K562 (cell line): ENCODE results near the gene USP32. TPM values are rescaled to one million over a fixed set of nuclear protein-coding genes. Genes with fewer than 3 reads are reported as not detected.

Source experiments
- ARID1B ChIP-seq: fragments of 450-650 bp; IDR thresholded peaks from 2 replicates; pipeline ENCODE4 v1.6.1; 2016; ENCODE audit warnings: antibody characterized with exemption, mild to moderate bottlenecking, inconsistent platforms
- DPF2 ChIP-seq: fragments of 450-650 bp; IDR thresholded peaks from 2 replicates; pipeline ENCODE4 v1.6.1; 2016
- FIP1L1 ChIP-seq: fragments of 200-400 bp; formaldehyde crosslinking; IDR thresholded peaks from 2 replicates; pipeline ENCODE4 v1.6.1; 2018; ENCODE audit warnings: mild to moderate bottlenecking, low read depth, low read length; ENCODE audit not compliant: poor library complexity, severe bottlenecking
- FOSL1 ChIP-seq: fragments of 200-800 bp; sonication (Bioruptor generic); conservative IDR thresholded peaks from 2 replicates; pipeline ENCODE4 v1.6.1; 2016; ENCODE audit warnings: missing genetic modification characterization, missing compliant biosample characterization
- FOXM1 ChIP-seq, 2 experiments: fragments of 450-650 bp in 1 of 2; sonication (generic) in 1 of 2; formaldehyde crosslinking in 1 of 2; IDR thresholded peaks; 2 replicates each; pipeline versions ENCODE4 v1.6.1 to v1.9.0; 2017 to 2022; ENCODE audit warnings: low read depth in 2 of 2, mild to moderate bottlenecking in 2 of 2, missing genetic modification reagents in 1 of 2, moderate library complexity in 1 of 2
- RFX1 ChIP-seq: fragments of 450-650 bp; IDR thresholded peaks from 2 replicates; pipeline ENCODE4 v1.6.1; 2016; ENCODE audit warnings: mild to moderate bottlenecking, moderate library complexity
- SP1 ChIP-seq: sonication (generic); formaldehyde crosslinking; IDR thresholded peaks from 2 replicates; pipeline ENCODE4 v1.8.1; 2022; ENCODE audit warnings: mild to moderate bottlenecking, missing genetic modification reagents
- TAF1 ChIP-seq: IDR thresholded peaks from 2 replicates; pipeline ENCODE4 v1.6.1; 2011; ENCODE audit warnings: mild to moderate bottlenecking, low read length, moderate library complexity; ENCODE audit not compliant: insufficient read depth, control insufficient read depth, severe bottlenecking; ENCODE audit errors: extremely low read depth
- polyA plus RNA-seq, 8 experiments: library from polyadenylated mRNA; depleted of rRNA in 4 of 8; stranded (reverse) in 5 of 8; unstranded in 3 of 8; fragments of >200 nt; fragmentation: Nextera tagmentation in 2 of 8; fragmentation: Illumina TruSeq in 1 of 8; extraction: Ambion mirVana in 2 of 8; extraction: Trizol in 1 of 8; gene quantifications; 2 replicates each; pipeline versions ENCODE4 v1.2.1 to v1.2.3, GENCODE V29; 2011 to 2014; ENCODE audit warnings: inconsistent platforms in 1 of 8, missing spikeins in 1 of 8
- total RNA-seq, 7 experiments: library from RNA; depleted of rRNA in 6 of 7; stranded (reverse); fragments of >200 nt in 6 of 7; fragmentation: Illumina TruSeq in 2 of 7; extraction: Trizol in 2 of 7; gene quantifications; 2 replicates each; pipeline versions ENCODE4 v1.2.1 to v1.2.3, GENCODE V29; 2011 to 2021; ENCODE audit warnings: low replicate concordance in 1 of 7
- TF ChIP-seq, protein P1 (sequence below): fragments of 450-650 bp; IDR thresholded peaks from 2 replicates; pipeline ENCODE4 v1.6.1; 2016
- TF ChIP-seq, protein P2 (sequence below): fragments of 450-650 bp; formaldehyde crosslinking; IDR thresholded peaks from 2 replicates; pipeline ENCODE4 v1.4.0; 2022; ENCODE audit warnings: missing genetic modification characterization
- TF ChIP-seq, protein P3 (sequence below): fragments of 250-450 bp; sonication (Bioruptor Pico); IDR thresholded peaks from 2 replicates; pipeline ENCODE4 v1.4.0; 2020; ENCODE audit warnings: borderline replicate concordance
- TF ChIP-seq, protein P4 (sequence below): IDR thresholded peaks from 2 replicates; pipeline ENCODE4 v1.6.1; 2011; ENCODE audit warnings: borderline replicate concordance, low read depth, mild to moderate bottlenecking, moderate library complexity, low read length; ENCODE audit not compliant: insufficient read depth, poor library complexity, severe bottlenecking
- TF ChIP-seq, protein P5 (sequence below), 2 experiments: fragments of 450-650 bp; IDR thresholded peaks; 2 replicates each; pipeline ENCODE4 v1.6.1; 2018; ENCODE audit warnings: mild to moderate bottlenecking in 2 of 2, low read depth in 1 of 2; ENCODE audit not compliant: partially characterized antibody in 2 of 2

The USP32 gene
- total and polyA plus RNA-seq, 9 of the 15 experiments (the other 6 are each of a cell fraction or from before 2014, with no cell fraction given) = 18.0 to 69.3 (median 47.1) TPM

DNA sequence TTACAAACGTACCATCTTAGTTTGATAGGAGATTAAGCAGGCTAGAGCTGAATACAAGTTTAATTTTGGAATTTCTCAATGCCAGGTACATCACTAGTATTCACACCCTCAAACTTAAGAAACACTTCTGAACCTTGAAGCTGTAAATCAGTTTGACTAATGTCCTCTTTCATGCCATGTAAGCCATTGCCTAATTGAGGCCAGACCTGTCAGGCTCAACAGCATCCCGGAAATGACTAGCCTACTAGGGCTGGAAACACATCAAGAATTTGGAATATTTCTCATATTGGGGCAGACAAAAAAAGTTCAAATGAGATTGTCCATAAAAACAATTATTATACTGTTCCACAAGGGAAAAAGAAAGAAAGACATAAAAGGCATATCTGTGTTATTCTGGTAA is 1.7 kb downstream of the USP32 start (continued):
- TF ChIP-seq SP1 (CRISPR knock-in tag) (no peak), FOSL1 (tag) (no peak), DPF2 (peak; percentile 21; the same call in 1 of the 2 replicates), FIP1L1 (no peak), RFX1 (peak; percentile 5; the same call in 1 of the 2 replicates), FOXM1 (IDR thresholded peaks at IDR 0.05; ENCODE audit: low read depth) (no peak), FOXM1 (CRISPR knock-in tag; IDR thresholded peaks at IDR 0.05; ENCODE audit: low read depth) (no peak), TAF1 (no peak), ARID1B (peak; percentile 12; the same call in 1 of the 2 replicates)
- TF ChIP-seq, protein P1, sequence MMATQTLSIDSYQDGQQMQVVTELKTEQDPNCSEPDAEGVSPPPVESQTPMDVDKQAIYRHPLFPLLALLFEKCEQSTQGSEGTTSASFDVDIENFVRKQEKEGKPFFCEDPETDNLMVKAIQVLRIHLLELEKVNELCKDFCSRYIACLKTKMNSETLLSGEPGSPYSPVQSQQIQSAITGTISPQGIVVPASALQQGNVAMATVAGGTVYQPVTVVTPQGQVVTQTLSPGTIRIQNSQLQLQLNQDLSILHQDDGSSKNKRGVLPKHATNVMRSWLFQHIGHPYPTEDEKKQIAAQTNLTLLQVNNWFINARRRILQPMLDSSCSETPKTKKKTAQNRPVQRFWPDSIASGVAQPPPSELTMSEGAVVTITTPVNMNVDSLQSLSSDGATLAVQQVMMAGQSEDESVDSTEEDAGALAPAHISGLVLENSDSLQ = peak; percentile 95
- TF ChIP-seq, protein P2, sequence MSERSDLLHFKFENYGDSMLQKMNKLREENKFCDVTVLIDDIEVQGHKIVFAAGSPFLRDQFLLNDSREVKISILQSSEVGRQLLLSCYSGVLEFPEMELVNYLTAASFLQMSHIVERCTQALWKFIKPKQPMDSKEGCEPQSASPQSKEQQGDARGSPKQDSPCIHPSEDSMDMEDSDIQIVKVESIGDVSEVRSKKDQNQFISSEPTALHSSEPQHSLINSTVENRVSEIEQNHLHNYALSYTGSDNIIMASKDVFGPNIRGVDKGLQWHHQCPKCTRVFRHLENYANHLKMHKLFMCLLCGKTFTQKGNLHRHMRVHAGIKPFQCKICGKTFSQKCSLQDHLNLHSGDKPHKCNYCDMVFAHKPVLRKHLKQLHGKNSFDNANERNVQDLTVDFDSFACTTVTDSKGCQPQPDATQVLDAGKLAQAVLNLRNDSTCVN (CRISPR knock-in tag) = no peak
- TF ChIP-seq, protein P3, sequence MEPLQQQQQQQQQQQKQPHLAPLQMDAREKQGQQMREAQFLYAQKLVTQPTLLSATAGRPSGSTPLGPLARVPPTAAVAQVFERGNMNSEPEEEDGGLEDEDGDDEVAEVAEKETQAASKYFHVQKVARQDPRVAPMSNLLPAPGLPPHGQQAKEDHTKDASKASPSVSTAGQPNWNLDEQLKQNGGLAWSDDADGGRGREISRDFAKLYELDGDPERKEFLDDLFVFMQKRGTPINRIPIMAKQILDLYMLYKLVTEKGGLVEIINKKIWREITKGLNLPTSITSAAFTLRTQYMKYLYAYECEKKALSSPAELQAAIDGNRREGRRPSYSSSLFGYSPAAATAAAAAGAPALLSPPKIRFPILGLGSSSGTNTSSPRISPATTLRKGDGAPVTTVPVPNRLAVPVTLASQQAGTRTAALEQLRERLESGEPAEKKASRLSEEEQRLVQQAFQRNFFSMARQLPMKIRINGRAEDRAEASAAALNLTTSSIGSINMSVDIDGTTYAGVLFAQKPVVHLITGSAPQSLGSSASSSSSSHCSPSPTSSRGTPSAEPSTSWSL (CRISPR knock-in tag) = no peak
- TF ChIP-seq, protein P4, sequence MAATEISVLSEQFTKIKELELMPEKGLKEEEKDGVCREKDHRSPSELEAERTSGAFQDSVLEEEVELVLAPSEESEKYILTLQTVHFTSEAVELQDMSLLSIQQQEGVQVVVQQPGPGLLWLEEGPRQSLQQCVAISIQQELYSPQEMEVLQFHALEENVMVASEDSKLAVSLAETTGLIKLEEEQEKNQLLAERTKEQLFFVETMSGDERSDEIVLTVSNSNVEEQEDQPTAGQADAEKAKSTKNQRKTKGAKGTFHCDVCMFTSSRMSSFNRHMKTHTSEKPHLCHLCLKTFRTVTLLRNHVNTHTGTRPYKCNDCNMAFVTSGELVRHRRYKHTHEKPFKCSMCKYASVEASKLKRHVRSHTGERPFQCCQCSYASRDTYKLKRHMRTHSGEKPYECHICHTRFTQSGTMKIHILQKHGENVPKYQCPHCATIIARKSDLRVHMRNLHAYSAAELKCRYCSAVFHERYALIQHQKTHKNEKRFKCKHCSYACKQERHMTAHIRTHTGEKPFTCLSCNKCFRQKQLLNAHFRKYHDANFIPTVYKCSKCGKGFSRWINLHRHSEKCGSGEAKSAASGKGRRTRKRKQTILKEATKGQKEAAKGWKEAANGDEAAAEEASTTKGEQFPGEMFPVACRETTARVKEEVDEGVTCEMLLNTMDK = no peak
- TF ChIP-seq, protein P5, sequence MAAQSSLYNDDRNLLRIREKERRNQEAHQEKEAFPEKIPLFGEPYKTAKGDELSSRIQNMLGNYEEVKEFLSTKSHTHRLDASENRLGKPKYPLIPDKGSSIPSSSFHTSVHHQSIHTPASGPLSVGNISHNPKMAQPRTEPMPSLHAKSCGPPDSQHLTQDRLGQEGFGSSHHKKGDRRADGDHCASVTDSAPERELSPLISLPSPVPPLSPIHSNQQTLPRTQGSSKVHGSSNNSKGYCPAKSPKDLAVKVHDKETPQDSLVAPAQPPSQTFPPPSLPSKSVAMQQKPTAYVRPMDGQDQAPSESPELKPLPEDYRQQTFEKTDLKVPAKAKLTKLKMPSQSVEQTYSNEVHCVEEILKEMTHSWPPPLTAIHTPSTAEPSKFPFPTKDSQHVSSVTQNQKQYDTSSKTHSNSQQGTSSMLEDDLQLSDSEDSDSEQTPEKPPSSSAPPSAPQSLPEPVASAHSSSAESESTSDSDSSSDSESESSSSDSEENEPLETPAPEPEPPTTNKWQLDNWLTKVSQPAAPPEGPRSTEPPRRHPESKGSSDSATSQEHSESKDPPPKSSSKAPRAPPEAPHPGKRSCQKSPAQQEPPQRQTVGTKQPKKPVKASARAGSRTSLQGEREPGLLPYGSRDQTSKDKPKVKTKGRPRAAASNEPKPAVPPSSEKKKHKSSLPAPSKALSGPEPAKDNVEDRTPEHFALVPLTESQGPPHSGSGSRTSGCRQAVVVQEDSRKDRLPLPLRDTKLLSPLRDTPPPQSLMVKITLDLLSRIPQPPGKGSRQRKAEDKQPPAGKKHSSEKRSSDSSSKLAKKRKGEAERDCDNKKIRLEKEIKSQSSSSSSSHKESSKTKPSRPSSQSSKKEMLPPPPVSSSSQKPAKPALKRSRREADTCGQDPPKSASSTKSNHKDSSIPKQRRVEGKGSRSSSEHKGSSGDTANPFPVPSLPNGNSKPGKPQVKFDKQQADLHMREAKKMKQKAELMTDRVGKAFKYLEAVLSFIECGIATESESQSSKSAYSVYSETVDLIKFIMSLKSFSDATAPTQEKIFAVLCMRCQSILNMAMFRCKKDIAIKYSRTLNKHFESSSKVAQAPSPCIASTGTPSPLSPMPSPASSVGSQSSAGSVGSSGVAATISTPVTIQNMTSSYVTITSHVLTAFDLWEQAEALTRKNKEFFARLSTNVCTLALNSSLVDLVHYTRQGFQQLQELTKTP (IDR thresholded peaks at IDR 0.05; ENCODE audit: low read depth in 1 of 2, partially characterized antibody in 2 of 2) = peak in 1 of 2 experiments; percentile 29
